Smooth muscle cell (in vitro differentiated cells): ENCODE data around the gene SERPINE3. TPM values are rescaled to one million over a fixed set of nuclear protein-coding genes. Genes with fewer than 3 reads are reported as not detected.

Source experiments
- DNase-seq: peaks from one replicate; lab custom pipeline; 2025; ENCODE audit not compliant: unreplicated experiment; lab: John Stamatoyannopoulos, UW
- H2AFZ ChIP-seq: fragments of 200-600 bp; sonication (generic); 2 replicates; pipeline ENCODE4 v1.6.0; 2016; ENCODE audit warnings: antibody characterized with exemption, low read depth, mild to moderate bottlenecking
- H3F3A ChIP-seq: fragments of 200-600 bp; sonication (generic); 2 replicates; pipeline ENCODE4 v1.6.0; 2017; ENCODE audit warnings: antibody characterized with exemption, low read depth
- H3K27ac ChIP-seq: fragments of 200-600 bp; sonication (generic); 2 replicates; pipeline ENCODE4 v1.5.1; 2016; ENCODE audit warnings: low read depth, mild to moderate bottlenecking
- H3K27me3 ChIP-seq: fragments of 200-600 bp; sonication (generic); 2 replicates; pipeline ENCODE4 v1.6.1; 2016; ENCODE audit warnings: low read depth, mild to moderate bottlenecking
- H3K36me3 ChIP-seq: fragments of 200-600 bp; sonication (generic); 2 replicates; pipeline ENCODE4 v1.5.1; 2016; ENCODE audit warnings: low read depth
- H3K4me1 ChIP-seq: fragments of 200-600 bp; sonication (generic); 2 replicates; pipeline ENCODE4 v1.5.1; 2016; ENCODE audit warnings: low read depth
- H3K4me2 ChIP-seq: fragments of 200-600 bp; sonication (generic); 2 replicates; pipeline ENCODE4 v1.6.0; 2016; ENCODE audit warnings: mild to moderate bottlenecking
- H3K4me3 ChIP-seq: fragments of 200-600 bp; sonication (generic); 2 replicates; pipeline ENCODE4 v1.5.1; 2016; ENCODE audit warnings: mild to moderate bottlenecking
- H3K79me2 ChIP-seq: fragments of 200-600 bp; sonication (generic); 2 replicates; pipeline ENCODE4 v1.6.0; 2016; ENCODE audit warnings: low read depth, mild to moderate bottlenecking
- H3K9ac ChIP-seq: fragments of 200-600 bp; sonication (generic); 2 replicates; pipeline ENCODE4 v1.6.0; 2016; ENCODE audit warnings: low read depth
- H3K9me3 ChIP-seq: fragments of 200-600 bp; sonication (generic); replicated peaks from 2 replicates; pipeline ENCODE4 v1.5.1; 2016; ENCODE audit warnings: low read depth
- H4K20me1 ChIP-seq: fragments of 200-600 bp; sonication (generic); 2 replicates; pipeline ENCODE4 v1.6.0; 2016; ENCODE audit warnings: low read depth
- WGBS: methylation state at CpG from one replicate; pipeline ENCODE4 v1.1.7; 2016; ENCODE audit warnings: low lambda C conversion rate; 5-methylcytosine and 5-hydroxymethylcytosine counted together
- polyA plus RNA-seq: library from polyadenylated mRNA; unstranded; fragments of >200 nt; fragmentation: Nextera tagmentation; extraction: Ambion mirVana; gene quantifications from 2 replicates; pipeline ENCODE4 v1.2.1, GENCODE V29; 2016
- total RNA-seq: library from RNA; depleted of rRNA; stranded (reverse); fragments of >200 nt; gene quantifications from 2 replicates; pipeline ENCODE4 v1.2.3, GENCODE V29; 2014
- TF ChIP-seq, protein P1 (sequence below): fragments of 200-600 bp; sonication (generic); IDR thresholded peaks from 2 replicates; pipeline ENCODE4 v1.5.1; 2017; ENCODE audit warnings: borderline replicate concordance, mild to moderate bottlenecking, antibody characterized with exemption; ENCODE audit not compliant: insufficient read depth, poor library complexity, severe bottlenecking

SERPINE3 gene
- total and polyA plus RNA-seq, 2 experiments from 2014 or later: not detected

DNA sequence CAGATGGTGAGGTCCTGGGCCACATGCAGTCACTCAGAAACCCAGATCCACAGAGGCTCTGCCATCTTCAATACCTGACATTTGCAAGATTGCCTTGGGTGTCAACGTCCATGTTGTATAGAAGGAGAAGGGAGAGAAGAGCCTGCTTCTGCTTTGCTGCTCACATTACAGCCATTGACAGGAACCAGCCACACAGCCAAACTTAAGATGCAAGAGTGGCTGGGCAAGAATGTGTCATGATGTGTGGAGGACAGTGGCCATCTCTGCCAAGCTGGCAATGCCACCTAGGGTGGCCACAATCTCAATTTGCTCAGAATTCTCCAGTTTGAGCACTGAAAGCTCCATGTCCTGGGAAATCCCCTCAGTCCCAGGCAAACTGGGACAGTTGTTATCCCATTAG, 25.9 kb upstream of the SERPINE3 start:
- TF ChIP-seq, protein P1, sequence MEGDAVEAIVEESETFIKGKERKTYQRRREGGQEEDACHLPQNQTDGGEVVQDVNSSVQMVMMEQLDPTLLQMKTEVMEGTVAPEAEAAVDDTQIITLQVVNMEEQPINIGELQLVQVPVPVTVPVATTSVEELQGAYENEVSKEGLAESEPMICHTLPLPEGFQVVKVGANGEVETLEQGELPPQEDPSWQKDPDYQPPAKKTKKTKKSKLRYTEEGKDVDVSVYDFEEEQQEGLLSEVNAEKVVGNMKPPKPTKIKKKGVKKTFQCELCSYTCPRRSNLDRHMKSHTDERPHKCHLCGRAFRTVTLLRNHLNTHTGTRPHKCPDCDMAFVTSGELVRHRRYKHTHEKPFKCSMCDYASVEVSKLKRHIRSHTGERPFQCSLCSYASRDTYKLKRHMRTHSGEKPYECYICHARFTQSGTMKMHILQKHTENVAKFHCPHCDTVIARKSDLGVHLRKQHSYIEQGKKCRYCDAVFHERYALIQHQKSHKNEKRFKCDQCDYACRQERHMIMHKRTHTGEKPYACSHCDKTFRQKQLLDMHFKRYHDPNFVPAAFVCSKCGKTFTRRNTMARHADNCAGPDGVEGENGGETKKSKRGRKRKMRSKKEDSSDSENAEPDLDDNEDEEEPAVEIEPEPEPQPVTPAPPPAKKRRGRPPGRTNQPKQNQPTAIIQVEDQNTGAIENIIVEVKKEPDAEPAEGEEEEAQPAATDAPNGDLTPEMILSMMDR: no peak
- Histone ChIP-seq H3K79me2 (no peaks in the 10 kb centered on the region), H3K4me1 (peaks cover 52% of the 10 kb centered on the region), H2AFZ (no peak overlapping the region), H3K9ac (no peak overlapping the region), H3K27me3 (no peaks in the 10 kb centered on the region), H3F3A (no peaks in the 10 kb centered on the region), H4K20me1 (no peaks in the 10 kb centered on the region), H3K4me2 (no peak overlapping the region), H3K9me3 (no peaks in the 10 kb centered on the region), H3K36me3 (no peaks in the 10 kb centered on the region), H3K27ac (no peak overlapping the region), H3K4me3 (no peak overlapping the region)
- WGBS: 93% methylated on average over 1 of the region's 1 CpG
- DNase-seq: no peak

DNA sequence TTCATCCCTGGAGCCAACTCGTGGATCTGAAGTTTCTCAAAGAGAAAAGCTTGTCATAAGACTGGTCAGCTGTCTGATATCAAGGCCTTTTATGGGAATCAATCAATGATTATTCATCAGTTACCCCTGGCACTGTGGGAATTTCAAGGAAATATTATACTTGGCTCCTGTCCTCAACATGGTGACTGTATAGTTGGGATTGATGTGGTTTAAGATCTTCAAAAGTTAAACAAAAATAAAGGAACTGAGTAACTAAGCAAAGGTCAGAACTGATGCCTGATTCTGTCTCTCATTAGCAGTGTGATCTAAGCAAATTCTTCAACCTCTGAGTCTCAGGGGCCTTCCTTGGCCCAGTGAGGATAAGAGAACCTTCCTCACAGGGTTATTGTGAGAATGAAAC, 22.2 kb upstream of the SERPINE3 start:
- no peak overlapping the region for H3K9ac ChIP-seq
- no peak overlapping the region for H3K4me2 ChIP-seq
- no peak overlapping the region for H3K4me3 ChIP-seq
- WGBS: 90% methylated on average over 1 of the region's 1 CpG
- H4K20me1 ChIP-seq: no peaks in the 10 kb centered on the region
- H3K27ac ChIP-seq: no peak overlapping the region
- no peaks in the 10 kb centered on the region for H3F3A ChIP-seq
- H3K36me3 ChIP-seq: no peaks in the 10 kb centered on the region
- H2AFZ ChIP-seq: no peak overlapping the region
- no peaks in the 10 kb centered on the region for H3K9me3 ChIP-seq
- peaks cover 21% of the 10 kb centered on the region for H3K4me1 ChIP-seq
- TF ChIP-seq, protein P1: no peak
- H3K79me2 ChIP-seq: no peaks in the 10 kb centered on the region
- no peaks in the 10 kb centered on the region for H3K27me3 ChIP-seq
- no peak for DNase-seq

DNA sequence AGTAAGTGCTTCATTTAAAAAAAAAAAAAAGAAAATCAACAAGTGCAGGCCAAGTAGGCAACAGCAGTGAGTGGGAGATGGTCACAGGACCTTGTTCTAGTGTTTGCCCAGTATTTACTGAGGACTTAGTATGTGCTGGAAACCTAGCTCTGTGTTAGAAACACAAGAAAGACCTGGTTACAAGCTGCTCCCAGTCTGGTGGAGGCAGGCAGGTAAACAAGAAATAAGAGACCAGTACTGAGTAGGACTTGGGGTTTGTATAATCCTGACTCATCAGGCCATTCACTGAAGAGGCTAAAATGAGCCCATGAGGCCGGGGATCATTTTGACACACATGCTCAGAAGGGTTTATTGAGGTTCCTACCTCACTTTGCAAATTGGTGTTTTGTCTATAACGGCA, 21.5 kb upstream of the SERPINE3 start:
- DNase-seq: no peak
- TF ChIP-seq, protein P1: no peak
- Histone ChIP-seq H3K4me2 (no peak overlapping the region), H2AFZ (no peak overlapping the region), H3K9me3 (no peaks in the 10 kb centered on the region), H3K27ac (no peak overlapping the region), H3K4me3 (no peak overlapping the region), H3K9ac (no peak overlapping the region), H3F3A (no peaks in the 10 kb centered on the region), H3K4me1 (peaks cover 15% of the 10 kb centered on the region), H3K36me3 (no peaks in the 10 kb centered on the region), H3K79me2 (no peaks in the 10 kb centered on the region), H4K20me1 (no peaks in the 10 kb centered on the region), H3K27me3 (no peaks in the 10 kb centered on the region)
- 84% methylated on average over 2 of the region's 2 CpGs for WGBS

DNA sequence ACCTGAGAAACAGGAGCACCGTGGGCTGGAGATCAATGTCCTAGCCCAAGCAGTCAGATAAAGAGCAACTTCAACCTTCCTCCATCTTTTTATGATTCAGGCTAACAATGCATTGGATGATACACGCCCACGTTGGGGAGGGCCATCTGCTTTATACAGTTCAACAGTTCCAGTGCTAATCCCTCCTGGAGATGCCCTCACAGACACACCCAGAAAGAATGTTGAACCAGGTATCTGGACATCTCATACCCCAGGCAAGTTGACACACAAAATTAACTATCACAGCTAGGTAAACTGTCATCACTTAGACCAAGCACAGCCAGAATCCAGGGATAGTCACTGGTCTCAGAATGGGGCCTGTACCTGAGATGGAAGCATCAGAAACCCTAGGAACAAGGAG, 20.6 kb upstream of the SERPINE3 start:
- no peak overlapping the region for H3K9ac ChIP-seq
- no peaks in the 10 kb centered on the region for H3K9me3 ChIP-seq
- H2AFZ ChIP-seq: no peak overlapping the region
- no peaks in the 10 kb centered on the region for H3K36me3 ChIP-seq
- TF ChIP-seq, protein P1: no peak
- H3K27ac ChIP-seq: no peak overlapping the region
- no peaks in the 10 kb centered on the region for H3F3A ChIP-seq
- no peak overlapping the region for H3K4me2 ChIP-seq
- H4K20me1 ChIP-seq: no peaks in the 10 kb centered on the region
- no peaks in the 10 kb centered on the region for H3K27me3 ChIP-seq
- no peak for DNase-seq
- H3K4me1 ChIP-seq: peaks cover 8% of the 10 kb centered on the region
- no peaks in the 10 kb centered on the region for H3K79me2 ChIP-seq
- 92% methylated on average over 3 of the region's 3 CpGs for WGBS
- no peak overlapping the region for H3K4me3 ChIP-seq
